Stimulated activated CD8-positive, alpha-beta memory T cell treated with anti-CD3 and anti-CD28 coated beads, Interleukin-4, amount 100 ng/mL, for 4 hours (primary cell): Measurements from ENCODE around the gene FAM9C.
"Not testable (repeated sequence)": the region's sequence is repeated elsewhere in the genome, so short reads cannot be mapped to it uniquely, and the experiment has no call there.

Experiments used
- DNase-seq, 2 donors: peaks; one replicate each; pipeline ENCODE4 v3.0.0-alpha.2; 2020; ENCODE audit warnings: low read depth in 2 of 2, low spot score in 1 of 2

FAM9C gene

DNA sequence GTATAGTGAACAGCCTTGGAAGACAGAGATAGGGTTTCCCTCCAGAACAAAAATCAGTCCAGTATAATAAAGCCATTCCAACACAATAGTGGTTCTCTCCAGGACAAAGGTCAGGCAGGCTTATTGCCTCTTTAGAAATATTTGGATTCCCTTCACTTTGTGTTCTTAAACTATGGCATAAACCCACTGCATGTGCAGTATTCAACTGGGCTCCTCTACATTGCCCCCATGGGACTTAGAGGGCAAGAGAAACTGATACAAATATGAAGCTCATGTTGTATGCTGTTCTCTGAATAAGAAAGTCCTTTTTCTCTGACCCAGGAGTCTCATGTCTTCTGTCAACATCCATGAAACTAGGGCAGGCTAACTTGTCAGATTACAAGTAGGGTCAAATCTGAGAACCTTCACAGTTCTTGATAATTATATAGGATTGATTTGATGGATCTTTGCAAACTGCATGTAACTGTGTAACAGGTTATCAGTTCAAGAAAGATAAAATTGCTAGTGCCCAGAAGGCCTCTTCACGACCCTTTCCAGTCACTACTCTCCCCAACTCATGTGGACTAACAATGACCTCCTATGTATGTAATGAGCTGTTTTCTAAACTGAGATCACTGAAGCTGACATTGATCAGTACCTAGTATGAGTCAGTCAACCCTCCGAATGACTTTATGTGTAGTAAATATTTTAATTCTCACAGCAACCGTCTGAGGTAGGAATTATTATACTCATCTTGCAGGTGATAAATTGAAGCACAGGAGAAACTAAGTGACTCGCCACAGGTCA lies 31.9 kb upstream of the FAM9C start:
- DNase-seq, result no peak

DNA sequence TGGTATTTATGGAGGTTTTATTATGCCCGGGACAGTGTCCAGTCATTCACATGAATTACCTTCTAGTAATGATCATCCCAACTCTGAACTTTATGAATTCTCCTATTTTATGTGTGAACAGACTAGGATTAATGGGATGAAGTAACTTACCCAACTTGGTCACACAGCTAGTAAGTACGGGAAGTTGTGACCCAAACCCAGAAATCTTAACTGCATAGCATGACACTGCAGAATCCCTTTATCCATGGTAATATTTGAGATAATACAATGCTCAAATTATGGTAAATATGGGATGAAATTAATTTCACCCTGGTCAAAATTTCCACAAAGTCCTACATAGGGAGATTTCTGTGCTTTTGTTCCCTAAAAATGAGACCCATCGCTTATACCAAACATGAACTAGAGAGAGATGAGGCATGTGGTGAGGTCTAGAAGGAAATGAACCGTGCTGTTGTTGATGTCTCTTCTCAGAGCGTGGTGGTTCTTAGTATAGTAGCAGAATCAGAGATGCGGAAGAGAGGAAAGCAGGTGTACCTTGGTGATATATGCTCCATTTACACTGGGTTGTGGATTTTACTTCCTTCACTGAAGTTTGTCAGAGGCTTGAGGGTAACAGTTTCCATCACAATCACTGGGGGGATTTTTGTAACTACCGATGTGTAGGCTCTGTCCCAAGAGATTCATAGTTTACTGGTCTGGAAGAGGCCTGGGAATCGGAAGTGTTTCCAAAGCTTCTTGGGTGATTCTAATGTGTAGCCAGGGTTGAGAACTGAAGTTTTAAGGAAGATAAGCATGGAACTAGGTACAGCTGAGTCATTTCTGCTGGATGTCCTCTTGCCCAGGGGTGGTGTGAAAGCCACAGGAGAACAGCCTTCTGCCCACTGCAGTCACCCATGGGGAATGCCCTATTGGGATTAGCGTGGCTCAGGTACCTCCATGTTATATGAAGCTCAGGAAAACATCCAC lies 30.2 kb upstream of the FAM9C start:
- DNase-seq, result no peak

DNA sequence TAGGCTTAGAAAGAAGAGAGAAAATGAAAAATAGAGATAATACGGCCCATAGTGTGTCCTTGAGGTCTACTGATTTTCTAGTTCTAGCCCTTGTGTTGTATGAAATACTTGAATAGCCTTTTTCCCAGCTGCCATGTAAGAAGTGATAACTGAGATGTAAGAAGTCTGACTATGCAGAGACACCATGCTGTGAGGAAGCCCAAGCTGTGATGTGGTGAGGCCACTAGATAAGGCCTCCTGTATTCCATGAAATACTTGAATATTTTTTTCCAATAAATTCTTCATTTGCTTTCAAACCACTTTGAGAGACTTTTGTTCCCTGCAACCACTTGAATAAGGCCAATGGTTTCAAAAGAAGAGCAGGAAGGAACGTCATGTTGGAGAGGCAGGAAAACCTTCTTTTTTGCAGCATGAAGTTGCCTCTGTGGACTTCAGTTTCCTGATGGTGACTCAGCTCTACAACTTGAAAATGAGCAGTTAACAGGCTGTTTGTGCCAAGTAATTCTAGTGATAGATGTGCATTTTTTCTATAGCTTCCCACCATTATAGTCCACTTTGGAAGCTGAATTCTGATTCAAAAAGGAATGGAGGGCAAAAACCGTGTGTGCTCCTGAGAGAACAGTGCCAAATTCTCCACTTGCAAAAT lies 25.5 kb upstream of the FAM9C start:
- no peak for DNase-seq

DNA sequence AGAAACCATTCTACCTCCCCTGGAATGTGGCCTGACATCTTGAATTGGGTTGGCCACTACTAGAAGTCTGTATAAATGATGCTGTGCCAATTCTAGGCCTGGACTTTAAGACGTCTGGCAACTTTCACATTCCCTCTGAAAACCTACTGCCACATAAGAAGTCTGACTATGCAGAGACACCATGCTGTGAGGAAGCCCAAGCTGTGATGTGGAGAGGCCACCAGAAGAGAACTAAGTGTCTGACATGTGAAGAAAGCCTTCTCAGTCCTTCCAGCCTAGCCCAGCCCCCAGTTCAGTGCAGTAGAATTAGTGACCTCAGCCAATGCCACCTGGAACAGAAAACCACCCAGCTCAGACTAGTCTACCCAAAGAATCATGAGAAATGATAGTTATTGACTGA lies 24.2 kb upstream of the FAM9C start:
- DNase-seq, result no peak

DNA sequence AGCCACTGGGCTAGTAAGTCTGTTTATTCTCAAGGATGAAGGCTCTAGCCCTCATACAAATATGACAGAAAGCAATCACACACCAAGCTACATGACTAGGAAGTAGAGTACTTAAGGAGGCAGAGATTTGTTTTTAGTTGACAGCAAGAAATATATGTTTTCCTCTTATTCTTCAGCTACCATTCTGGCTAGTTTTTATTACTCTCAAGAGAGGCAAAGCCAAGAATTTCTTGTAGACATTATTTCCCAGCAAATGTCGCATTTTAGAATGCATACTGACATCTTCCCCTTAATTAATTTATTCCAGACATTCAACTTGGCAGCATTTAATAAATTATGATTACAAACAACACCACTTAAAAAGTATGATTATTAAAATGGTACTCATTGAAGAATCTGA lies 23.4 kb upstream of the FAM9C start:
- no peak for DNase-seq

DNA sequence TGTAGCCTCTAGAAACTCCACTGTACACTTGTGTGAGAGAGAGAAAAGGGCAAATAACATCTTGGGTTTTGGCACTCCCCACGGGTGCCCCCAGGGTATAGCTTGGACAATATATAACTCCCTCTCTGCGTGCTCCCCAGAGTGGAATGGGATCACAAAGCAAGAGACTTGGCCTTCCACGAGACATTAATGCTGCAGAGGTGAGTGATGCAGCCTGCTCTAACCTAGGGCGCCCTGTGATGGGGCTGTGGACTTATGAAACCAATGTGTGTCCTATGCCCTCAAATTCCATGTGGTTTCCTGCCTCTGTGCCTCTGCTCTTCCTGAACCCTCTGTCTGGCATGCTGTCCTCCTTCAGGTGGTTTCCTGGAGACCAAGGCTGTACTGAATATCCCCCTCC lies 22.0 kb upstream of the FAM9C start:
- no peak for DNase-seq

DNA sequence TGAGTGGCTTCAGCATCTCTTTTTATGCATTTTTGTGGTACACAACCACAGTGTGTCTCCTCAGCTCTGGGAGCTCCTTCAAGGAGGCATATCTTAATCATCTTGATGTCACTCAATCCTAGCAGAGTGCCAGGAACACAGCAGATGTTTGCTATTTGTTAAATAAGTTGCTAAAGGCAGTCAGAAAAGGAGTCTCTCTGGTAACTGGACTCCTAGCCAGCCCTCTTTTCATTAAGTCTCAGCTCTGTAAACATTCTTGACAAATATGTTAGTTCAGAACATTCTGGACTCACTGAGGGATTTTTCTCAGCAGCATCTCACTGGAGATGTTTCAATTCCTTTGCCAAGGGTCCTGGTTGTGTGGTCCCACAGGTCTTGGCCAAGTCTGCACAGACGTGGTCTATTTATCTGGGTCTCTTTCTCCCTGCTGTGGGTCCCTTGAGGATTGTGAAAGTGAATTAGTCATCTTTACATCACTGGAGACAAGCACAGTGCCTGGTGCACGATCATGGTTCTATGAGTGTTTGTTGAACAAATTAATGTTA lies 20.3 kb upstream of the FAM9C start:
- DNase-seq, result no peak

DNA sequence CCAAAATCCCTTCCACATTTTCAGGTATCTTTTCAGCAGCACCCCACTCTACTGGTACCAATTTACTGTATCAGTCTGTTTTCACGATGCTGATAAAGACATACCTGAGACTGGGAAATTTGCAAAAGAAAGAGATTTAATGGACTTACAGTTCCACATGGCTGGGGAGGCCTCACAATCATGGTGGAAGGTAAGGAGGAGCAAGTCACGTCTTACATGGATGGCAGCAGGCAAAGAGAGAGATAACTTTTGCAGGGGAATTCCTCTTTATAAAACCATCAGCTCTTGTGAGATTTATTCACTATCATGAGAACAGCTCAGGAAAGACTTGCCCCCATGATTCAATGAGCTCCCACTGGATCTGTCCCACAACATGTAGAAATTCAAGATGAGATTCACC lies 18.7 kb upstream of the FAM9C start:
- DNase-seq, result not testable (repeated sequence)

DNA sequence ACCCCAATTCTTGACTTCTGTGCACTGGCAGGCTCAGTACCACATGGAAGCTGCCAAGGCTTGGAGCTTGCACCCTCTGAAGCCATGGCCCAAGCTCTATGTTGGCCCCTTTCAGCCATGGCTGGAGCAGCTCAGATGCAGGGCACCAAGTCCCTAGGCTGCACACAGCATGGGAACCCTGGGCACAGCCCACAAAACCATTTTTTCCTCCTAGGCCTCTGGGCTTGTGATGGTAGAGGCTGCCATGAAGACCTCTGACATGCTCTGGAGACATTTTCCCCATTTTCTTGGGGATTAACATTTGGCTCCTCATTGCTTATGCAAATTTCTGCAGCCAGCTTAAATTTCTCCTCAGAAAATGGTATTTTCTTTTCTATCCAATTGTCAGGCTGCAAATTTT lies 17.9 kb upstream of the FAM9C start:
- DNase-seq, result not testable (repeated sequence)

DNA sequence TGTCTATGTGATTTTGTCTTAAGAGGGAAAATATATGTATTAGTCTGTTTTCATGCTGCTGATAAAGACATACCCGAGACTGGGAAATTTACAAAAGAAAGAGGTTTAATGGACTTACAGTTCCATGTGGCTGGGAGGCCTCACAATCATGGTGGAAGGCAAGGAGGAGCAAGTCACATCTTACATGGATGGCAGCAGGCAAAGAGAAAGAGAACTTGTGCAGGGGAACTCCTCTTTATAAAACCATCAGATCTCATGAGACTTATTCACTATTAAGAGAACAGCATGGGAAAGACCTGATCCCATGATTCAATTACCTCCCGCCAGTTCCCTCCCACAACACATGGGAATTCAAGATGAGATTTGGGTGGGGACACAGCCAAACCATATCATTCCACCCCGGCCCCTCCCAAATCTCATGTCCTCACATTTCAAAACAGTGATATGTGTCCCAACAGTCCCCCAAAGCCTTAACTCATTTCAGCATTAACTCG lies 16.8 kb upstream of the FAM9C start:
- DNase-seq, result not testable (repeated sequence)

DNA sequence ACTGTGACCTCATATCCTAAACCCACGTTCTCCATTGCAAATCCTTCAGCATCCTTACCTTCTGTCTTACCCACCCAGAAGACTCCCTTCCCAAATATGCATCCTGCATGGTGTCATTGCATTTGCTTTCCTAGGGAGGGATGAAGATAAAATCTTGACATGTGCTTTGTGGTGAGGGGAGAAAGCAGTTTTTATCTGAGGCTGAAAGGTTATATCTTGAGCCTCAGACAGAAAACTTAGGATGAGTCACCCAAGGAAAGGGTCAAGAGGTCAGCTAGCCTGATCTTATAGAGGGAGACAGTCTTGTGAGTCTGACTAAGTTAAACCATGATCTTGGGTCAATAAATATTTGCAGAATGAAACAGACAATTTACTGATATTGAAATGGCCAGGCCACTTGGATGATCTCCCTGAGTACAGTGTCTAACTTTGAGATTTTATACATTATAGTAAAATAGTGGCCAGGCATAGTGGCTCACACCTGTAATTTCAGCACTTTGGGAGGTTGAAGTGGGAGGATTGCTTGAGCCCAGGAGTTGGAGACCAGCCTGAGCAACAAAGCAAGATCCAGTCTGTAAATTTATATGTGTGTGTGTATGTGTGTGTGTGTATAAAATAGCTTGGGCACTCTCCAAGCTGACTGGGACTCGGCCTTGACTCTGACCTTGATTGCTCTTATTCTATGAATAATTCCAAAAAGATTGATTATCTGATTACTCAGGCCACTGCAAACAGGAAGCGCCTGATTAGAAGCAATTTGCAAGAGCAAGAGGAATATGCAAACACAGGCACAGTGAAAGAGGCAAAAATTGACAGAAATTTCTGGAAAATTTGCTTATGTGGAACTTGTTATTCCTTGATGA lies 15.4 kb upstream of the FAM9C start:
- DNase-seq, result no peak

DNA sequence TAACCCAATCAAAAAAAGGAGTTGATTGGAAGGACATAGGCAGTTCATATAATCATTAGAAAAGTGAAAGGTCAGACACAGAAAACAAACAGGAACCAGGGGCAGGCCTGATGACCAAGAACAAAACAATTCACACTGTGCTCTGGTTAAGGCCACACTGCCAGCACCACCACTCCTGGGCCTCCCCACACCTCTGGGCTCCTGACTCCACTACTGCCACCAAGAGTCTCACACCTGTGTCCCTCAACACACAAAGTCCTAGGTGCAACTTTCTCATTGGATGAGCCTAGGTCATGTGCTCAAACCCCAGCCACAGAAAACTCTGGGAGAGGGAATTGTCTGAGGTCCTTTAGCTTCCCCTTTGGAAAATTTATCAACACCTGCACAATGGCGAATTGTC lies 11.1 kb upstream of the FAM9C start:
- DNase-seq, result no peak

DNA sequence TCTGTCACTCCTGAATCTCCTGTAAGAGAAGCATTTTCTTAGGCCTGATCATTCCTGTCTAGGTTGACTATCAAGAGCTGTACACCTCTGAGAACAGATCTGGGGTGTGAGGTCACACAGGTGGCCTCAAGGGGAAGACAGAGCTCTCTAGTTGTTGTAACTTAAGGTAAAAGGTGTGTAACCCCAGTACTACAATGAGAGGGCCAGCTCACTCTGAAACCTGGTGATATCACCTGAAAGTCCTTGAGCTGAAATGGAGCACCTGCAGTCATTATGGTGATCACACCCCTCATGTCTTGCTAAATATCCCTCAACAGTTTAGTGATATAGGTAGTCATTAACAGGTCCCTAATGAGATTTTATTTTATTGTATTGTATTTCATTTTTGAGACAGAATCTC lies 8.8 kb upstream of the FAM9C start:
- DNase-seq, result no peak

DNA sequence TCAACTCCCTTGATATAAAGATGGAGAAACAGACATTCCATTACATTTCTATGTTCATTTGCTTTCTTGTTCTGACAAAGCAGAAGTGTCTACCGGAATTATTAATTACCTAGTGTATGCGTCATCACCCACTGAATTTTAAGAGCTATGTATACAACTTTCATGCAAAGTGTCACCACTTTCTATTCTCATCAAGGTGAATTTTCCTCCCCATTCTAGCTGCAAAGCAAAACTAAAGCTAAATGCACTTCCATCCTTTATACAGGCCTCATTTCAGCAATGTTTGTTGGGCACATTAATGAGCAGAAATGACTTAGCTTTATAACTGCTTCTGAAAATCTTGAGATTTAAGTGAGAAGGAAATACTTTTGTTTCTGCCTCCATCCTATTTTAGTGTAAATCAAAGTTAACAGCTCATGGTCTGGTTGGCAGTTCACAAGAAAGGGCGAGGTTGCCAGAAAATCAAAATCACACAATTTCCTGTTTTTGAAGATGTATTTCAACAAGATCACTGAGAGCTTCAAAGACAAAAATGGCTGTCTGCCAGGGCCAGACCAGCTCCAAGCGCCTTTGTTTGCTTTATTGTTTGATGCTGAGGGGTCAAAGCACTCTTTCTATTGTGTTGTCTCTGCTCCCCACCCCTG lies 7.2 kb upstream of the FAM9C start:
- DNase-seq, result no peak

DNA sequence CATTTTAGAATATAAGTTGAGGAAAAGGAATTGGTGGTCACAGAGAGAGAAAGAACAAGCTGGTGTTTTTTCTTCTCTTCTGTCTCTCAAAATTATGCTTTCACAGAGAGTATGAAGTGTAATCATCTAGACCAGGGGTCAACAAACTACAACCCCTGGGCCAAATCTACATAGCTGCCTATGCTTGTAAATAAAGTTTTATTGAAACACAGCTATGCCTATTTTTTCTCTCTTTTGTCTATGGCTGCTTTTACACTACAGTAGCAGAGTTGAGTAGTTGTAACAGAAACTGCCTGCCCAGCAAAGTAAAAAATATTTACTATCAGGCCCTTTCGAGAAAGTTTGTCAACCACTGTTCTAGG lies 6.7 kb upstream of the FAM9C start:
- DNase-seq, result no peak

DNA sequence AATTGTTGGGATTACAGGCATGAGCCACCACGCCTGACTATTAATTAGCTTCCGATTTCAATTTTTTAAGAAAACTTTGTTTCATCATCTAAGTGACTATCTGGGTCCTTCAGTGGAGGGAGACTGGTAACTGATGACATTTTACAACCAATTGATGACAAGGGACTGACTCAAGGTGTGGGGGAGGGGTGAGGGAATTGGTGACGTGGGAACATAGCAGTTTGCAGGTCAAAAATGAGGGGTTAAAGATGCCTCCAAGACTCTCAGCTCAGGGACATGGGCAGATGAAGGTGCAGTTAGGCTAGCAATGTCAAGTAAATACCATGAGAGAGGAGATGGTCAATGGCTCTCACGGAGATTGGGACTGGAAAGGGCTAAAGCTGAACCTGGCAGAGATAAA lies 5.7 kb upstream of the FAM9C start:
- no peak for DNase-seq

DNA sequence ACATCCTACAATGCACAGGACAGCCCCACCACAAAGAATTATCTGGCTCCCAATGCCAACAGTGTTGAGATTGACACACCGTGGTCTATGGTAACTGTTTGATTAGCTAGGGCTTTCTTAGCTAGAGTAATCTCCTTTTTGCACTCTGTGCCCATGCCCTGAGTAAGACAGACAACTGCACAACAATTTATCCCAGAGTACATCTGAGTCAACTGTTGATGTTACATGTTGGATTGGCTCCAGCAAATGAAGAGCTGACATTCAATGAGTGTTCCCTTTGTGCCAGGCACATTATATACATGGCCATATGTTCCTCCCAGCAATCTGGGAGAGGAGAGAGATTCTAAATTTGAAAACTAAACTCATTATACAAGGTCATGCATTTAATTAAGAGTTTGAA lies 3.9 kb upstream of the FAM9C start:
- DNase-seq, result no peak

DNA sequence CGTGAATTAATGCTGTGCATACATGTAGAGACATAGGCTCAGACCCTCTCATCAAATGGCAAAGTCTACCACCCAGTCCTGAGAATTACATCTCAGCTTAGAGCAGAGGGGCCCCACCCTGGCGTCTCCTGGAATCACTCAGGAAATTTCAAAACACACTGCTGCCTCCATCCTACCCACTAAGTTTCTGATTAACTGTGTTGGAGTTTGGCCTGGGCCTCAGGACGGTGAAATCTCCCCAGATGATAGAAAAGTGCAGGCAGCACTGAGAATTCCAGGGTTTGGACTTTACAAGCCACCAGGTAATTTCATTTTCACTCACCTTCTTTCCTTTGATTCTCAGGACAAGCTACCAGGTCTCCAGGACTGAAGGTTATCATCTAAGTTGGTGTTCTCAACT lies 3.3 kb upstream of the FAM9C start:
- no peak for DNase-seq

DNA sequence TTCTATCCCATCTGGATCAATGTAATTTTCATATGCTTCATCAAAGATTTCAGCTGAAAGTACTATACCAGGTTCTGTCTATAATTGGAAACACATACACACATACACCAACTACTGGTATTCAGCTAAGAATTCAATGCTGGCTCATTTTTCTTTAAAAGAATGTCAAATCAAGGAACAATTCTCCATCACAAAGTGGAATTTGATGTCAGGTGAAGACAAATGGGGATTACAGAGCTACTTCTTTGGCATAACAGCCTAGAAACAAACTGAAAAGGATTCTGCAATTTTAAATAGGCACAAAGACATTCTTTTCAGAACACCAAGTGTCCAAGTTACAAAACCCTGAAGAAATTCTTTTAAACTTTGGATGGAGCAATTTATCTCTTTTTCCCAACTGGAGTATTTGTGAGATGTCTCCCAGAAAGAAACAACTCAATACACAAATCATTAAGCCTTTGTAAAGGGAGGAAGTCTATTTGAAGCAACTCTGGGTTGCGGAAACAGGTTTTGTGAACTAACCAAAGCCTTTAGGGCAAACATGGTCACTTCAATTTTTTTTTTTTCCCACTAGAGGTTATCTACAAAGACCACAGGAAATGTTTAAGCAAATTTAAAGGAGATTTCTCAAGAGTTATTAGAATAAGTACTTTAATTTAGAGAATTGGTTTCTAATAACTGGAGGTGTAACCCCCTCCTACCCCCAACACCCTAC lies 1.9 kb upstream of the FAM9C start:
- DNase-seq, result no peak
